ENCODE measurements around the gene SPINK6. TPM values are rescaled to one million over a fixed set of nuclear protein-coding genes. Genes with fewer than 3 reads are reported as not detected.

Gene SPINK6
- total RNA-seq, 1 donor from 2014 or later: not detected

GRCh38 chr5:148205865-148206264, 3.0 kb downstream of the SPINK6 start:
- DNase-seq (ENCODE audit: low spot score in 2 of 2): no peak
- intact Hi-C loops (cut with DNase I): no loop called here
- no peak overlapping the region for H3K27ac ChIP-seq

DNA sequence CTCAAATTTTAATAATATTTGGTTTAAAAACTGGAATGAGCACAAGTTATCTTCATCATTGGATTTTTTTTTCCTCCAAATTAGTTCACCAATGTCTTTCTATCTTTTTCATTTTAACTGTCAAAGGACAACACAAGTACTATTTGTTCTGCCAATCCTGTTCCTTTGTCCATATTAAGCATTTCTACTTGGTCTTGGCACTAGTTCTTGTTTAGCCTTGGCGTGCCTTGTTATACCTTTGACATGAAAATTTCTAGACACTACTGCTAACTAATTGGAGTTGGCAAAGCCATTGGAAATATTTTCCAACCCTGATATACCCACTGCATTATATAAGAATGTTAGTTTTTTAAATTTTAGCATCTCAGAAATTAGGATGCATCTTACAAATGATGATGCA, 3.8 kb downstream of the SPINK6 start:
- Histone ChIP-seq H3K27ac (no peak overlapping the region), H3K9me3 (no peaks in the 10 kb centered on the region), H3K4me1 (no peaks in the 10 kb centered on the region), H3K27me3 (no peaks in the 10 kb centered on the region), H3K36me3 (no peaks in the 10 kb centered on the region), H3K4me3 (no peak overlapping the region)
- intact Hi-C loops (cut with DNase I): no loop called here
- no peak for TF ChIP-seq CTCF (IDR thresholded peaks at IDR 0.05)
- DNase-seq (ENCODE audit: low spot score in 2 of 2): no peak

More at GRCh38 chr5:148205865-148206264, 3.0 kb downstream of the SPINK6 start:
- Histone ChIP-seq H3K9me3 (no peaks in the 10 kb centered on the region), H3K36me3 (no peaks in the 10 kb centered on the region), H3K4me1 (no peaks in the 10 kb centered on the region), H3K27me3 (no peaks in the 10 kb centered on the region), H3K4me3 (no peak overlapping the region)
- no peak for TF ChIP-seq CTCF (IDR thresholded peaks at IDR 0.05)

DNA sequence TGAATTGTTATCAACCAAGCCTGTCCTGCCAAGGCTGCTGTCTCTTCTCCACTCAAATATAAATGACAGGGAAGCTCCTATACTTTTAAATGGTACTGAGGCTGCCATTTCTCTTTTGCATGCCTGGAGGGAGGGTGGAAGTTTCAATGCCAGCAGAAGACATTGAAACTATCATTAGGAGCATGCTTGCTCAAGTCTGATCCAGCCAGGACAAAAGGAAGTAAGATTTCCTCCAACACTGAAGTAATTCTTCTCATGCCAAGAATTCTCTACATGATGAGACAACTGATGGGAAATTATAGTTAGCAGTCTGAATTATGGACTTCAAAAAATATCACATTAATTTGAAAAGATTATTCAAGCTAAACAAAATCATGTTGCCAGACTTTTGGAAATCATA, 5.4 kb downstream of the SPINK6 start:
- Histone ChIP-seq H3K27me3 (no peaks in the 10 kb centered on the region), H3K27ac (no peak overlapping the region), H3K36me3 (no peaks in the 10 kb centered on the region), H3K4me1 (no peaks in the 10 kb centered on the region), H3K9me3 (no peaks in the 10 kb centered on the region), H3K4me3 (no peak overlapping the region)
- intact Hi-C loops (cut with DNase I): no loop called here
- no peak for DNase-seq (ENCODE audit: low spot score in 2 of 2)
- no peak for TF ChIP-seq CTCF (IDR thresholded peaks at IDR 0.05)

DNA sequence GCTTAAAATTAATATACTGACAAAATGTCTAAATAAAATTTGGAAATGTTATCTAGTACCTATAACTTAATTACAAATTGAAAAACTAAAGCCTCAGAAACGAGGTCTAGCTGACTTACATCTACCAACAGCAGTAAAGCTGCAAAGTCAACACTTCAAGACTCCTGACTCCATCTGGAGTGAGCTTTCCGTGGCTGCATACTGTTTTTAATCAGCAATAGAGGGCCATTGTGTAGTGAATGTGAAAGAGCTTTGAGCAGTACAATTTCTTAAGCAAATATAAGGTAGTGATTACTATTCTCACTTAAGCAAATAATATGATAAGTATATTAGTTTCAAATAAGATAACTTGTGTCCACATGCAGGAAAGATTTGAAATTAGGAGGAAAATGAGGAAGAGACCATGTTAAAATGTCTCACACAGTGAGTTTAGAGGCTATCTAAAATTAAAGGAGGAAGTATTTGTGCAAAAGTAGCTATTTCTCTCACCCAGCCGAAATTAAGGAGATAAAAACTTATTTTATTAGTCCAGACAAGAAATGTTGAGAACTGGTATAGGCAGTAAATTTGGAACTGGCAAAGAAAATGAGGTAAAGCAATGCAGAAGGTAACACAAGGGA, 6.4 kb downstream of the SPINK6 start:
- intact Hi-C loops (cut with DNase I): no loop called here
- TF ChIP-seq CTCF (IDR thresholded peaks at IDR 0.05): no peak
- Histone ChIP-seq H3K4me1 (no peaks in the 10 kb centered on the region), H3K27me3 (no peaks in the 10 kb centered on the region), H3K36me3 (no peaks in the 10 kb centered on the region), H3K9me3 (no peaks in the 10 kb centered on the region), H3K4me3 (no peak overlapping the region), H3K27ac (no peak overlapping the region)
- DNase-seq (ENCODE audit: low spot score in 2 of 2): no peak

GRCh38 chr5:148214665-148215185, 11.9 kb downstream of the SPINK6 start:
- no peaks in the 10 kb centered on the region for H3K9me3 ChIP-seq
- H3K36me3 ChIP-seq: no peaks in the 10 kb centered on the region
- no peaks in the 10 kb centered on the region for H3K27me3 ChIP-seq
- DNase-seq (ENCODE audit: low spot score in 2 of 2): no peak
- H3K4me3 ChIP-seq: no peak overlapping the region
- H3K27ac ChIP-seq: no peak overlapping the region
- H3K4me1 ChIP-seq: no peaks in the 10 kb centered on the region
- TF ChIP-seq CTCF (IDR thresholded peaks at IDR 0.05): no peak
- intact Hi-C loops (cut with DNase I): no loop called here

DNA sequence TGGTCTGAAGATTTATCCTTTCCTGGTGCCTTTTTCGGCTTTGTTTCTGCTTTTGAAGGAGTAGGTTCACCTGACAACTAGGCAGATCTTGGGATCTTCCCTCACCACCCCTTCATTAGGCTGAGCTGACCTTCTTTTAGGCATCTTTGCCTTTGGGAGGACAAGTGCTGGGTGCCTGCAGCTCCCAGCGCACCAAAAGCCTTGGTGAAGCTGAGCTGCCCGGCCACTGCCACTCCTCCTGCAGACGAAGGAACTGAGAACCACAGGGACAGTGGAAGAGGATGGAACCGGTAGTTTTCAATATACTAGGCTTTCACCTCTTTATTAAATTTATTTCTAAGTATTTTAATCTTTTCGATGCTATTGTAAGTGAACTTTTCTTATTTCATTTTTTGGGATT, 18.7 kb downstream of the SPINK6 start:
- no peaks in the 10 kb centered on the region for H3K9me3 ChIP-seq
- DNase-seq (ENCODE audit: low spot score in 2 of 2): no peak
- H3K36me3 ChIP-seq: no peaks in the 10 kb centered on the region
- H3K27ac ChIP-seq: no peak overlapping the region
- no peaks in the 10 kb centered on the region for H3K27me3 ChIP-seq
- H3K4me1 ChIP-seq: no peaks in the 10 kb centered on the region
- intact Hi-C loops (cut with DNase I): no loop called here
- TF ChIP-seq CTCF (IDR thresholded peaks at IDR 0.05): no peak
- H3K4me3 ChIP-seq: no peak overlapping the region

All from ascending aorta (tissue), 2 donors.